COLO668 (cell line): ENCODE data around the gene PAMR1.
A peak's percentile ranks its signal among the peaks of the same experiment; 100 is the strongest.

Source experiments
- DNase-seq: peaks from one replicate; lab custom pipeline; 2025; ENCODE audit not compliant: unreplicated experiment; lab: John Stamatoyannopoulos, UW

Gene PAMR1

GRCh38 chr11:35500744-35501143 lies 24.7 kb downstream of the PAMR1 start:
- no peak for DNase-seq

- no peak for DNase-seq
Measured at GRCh38 chr11:35496416-35496815, 29.0 kb downstream of the PAMR1 start.

- no peak for DNase-seq
Measured at GRCh38 chr11:35494957-35495490, 30.4 kb downstream of the PAMR1 start.

GRCh38 chr11:35491231-35491871 lies 34.1 kb downstream of the PAMR1 start:
- no peak for DNase-seq

- DNase-seq: no peak
Measured at GRCh38 chr11:35488117-35488516, 37.3 kb downstream of the PAMR1 start.

- peak; percentile 42 for DNase-seq
Measured at GRCh38 chr11:35487532-35488078, 37.8 kb downstream of the PAMR1 start.

- no peak for DNase-seq
Measured at GRCh38 chr11:35486934-35487333, 38.5 kb downstream of the PAMR1 start.

- no peak for DNase-seq
Measured at GRCh38 chr11:35486446-35486845, 39.0 kb downstream of the PAMR1 start.

- peak; percentile 79 for DNase-seq
Measured at GRCh38 chr11:35485656-35486322, 39.6 kb downstream of the PAMR1 start.

- DNase-seq: no peak
Measured at GRCh38 chr11:35484435-35484834, 41.0 kb downstream of the PAMR1 start.

GRCh38 chr11:35483131-35483820 lies 42.1 kb downstream of the PAMR1 start:
- no peak for DNase-seq

- no peak for DNase-seq
Measured at GRCh38 chr11:35479731-35480130, 45.7 kb downstream of the PAMR1 start.

- DNase-seq: no peak
Measured at GRCh38 chr11:35478471-35479091, 46.8 kb downstream of the PAMR1 start.

GRCh38 chr11:35477901-35478300 lies 47.5 kb downstream of the PAMR1 start:
- DNase-seq: no peak

- peak; percentile 54 for DNase-seq
Measured at GRCh38 chr11:35474688-35475087, 50.7 kb downstream of the PAMR1 start.

GRCh38 chr11:35473795-35474374 lies 51.5 kb downstream of the PAMR1 start:
- DNase-seq: no peak

GRCh38 chr11:35470616-35471015 lies 54.8 kb downstream of the PAMR1 start:
- DNase-seq: no peak

- DNase-seq: no peak
Measured at GRCh38 chr11:35466058-35466457, 59.4 kb downstream of the PAMR1 start.

- peak; percentile 27 for DNase-seq
Measured at GRCh38 chr11:35464308-35464707, 61.1 kb downstream of the PAMR1 start.

GRCh38 chr11:35463331-35463751 lies 62.1 kb downstream of the PAMR1 start:
- DNase-seq: no peak
